ENCODE results near the gene PRKN.

Gene PRKN

DNA sequence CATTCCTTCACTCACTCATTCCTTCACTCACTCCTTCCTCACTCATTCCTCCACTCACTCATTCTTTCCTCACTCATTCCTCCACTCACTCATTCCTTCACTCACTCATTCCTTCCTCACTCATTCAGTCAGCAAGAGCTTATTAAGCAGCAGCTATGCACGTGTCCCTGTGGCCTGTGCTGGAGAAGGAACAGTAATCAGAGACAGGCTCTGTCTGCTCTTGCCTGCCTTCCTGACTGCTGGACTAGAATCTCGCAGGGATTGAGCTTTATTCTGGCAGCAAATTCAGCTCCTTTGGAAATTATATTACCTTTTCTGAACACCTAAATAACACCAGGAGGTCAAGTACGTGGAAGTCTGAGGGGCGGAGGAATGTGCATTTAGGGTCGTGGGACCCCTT is 1314.8 kb downstream of the PRKN start:
- DNase-seq (ENCODE audit: low spot score) = no peak

DNA sequence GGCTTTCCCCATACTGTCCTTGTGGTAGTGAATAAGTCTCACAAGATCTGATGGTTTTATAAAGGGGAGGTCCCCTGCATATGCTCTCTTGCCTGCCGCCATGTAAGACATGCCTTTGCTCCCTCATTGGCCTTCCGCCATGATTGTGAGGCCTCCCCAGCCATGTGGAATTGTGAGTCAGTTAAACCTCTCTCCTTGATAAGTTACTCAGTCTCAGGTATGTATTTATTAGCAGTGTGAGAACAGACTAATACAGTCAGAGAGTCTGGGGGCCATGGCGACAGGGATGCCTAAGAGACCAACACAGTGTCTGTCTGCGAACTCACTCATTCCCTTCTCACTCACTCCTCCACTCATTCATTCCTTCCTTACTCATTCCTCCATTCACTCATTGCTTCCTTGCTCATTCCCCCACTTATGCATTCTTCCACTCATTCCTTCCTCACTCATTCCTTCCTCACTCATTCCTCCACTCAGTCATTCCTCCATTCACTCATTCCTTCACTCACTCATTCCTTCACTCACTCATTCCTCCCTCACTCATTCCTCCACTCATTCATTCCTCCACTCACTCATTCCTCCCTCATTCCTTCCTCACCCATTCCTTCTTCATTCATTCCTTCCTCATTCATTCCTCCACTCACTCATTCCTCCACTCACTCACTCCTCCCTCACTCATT is 1316.2 kb downstream of the PRKN start:
- DNase-seq (ENCODE audit: low spot score) = peak; percentile 23

DNA sequence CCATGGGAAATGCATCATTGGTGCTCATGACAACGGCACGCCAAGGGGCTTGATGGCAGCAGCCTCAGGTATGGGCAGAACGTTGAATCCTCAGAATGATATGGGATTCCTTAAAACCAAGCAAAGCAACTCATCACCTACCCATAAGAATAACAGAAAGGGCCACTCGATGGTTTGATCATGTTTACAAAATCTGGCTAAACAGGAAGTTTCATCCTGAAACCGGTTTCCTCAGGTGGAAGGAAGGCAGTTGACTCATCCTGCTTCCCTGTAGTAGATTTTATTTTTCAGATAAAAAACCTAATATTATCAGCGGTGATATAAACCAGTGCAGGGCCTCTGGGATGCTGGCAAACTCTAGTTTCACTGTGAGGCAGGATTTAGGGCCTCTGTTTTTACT is 1316.8 kb downstream of the PRKN start:
- no peak for DNase-seq (ENCODE audit: low spot score)

DNA sequence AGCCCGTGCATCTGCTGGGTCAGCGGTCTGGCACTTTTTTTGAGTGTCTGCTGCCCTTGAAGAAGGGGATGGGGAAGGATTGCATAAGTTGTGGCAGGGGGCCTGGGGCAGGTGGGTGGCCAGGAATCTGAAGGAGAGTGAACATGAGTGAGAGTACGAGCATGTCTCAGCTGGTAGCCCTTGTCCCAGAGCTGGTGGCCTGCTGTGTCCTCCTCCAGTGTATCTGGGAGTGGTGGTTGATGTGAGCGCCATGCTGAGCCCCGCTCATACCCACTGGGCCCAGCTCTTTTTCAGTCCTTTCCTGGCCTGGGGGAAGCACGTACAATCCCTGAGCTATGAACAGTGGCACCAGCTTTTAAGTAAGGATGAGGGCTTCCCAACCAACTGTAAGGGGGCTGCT is 1317.5 kb downstream of the PRKN start:
- no peak for DNase-seq (ENCODE audit: low spot score)

DNA sequence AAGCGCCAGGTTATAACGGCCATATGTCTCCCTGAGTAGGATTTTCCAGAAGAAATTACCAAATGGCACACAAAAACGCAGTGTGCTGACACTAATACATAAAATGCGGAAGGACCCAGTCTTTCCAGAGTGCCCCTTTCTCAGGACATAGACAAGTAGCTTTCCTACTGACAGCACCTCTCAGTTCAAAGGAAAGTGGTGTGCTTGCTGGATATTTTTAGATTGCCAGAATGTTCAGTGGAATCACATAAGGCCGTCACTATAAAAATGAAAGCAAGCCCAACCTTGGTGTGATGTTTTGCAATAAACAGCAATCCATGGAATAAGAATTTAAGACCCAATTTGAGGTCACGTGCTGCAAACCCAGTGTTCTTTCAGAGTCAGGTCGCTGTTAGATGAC is 1318.2 kb downstream of the PRKN start:
- no peak for DNase-seq (ENCODE audit: low spot score)

DNA sequence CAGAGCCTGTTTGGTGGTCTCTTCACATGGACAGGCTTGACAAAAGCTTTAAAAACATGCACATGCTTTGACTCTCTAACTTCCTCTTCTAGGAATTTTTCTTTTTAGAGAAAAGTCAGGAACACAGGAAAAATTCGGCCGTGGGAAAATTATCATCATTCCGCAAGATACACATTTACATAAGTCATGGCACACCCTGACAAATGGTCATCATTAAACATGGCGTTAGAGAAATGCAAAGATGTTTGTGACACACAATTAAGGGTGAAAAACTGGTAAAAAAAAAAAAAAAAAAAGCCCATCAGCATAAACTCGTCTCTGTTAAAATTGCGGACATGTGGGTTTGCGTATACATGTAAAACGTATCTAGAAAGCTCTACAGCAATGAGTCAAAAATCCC is 1319.5 kb downstream of the PRKN start:
- no peak for DNase-seq (ENCODE audit: low spot score)

DNA sequence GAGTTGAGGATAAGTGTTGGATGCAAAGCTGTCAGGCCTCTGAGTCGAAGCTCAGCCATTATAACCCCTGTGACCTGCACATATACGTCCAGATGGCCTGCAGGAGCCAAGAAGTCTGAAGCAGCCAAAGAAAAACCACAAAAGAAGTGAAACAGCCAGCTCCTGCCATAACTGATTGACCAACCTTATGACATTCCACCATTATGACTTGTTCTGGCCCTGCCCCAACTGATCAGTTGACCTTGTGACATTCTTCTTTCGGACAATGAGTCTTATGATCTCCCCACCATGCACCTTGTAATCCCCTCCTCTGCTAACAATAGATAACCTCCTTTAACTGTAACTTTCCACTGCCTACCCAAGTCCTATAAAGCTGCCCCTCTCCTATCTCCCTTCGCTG is 1320.0 kb downstream of the PRKN start:
- DNase-seq (ENCODE audit: low spot score) = no peak

DNA sequence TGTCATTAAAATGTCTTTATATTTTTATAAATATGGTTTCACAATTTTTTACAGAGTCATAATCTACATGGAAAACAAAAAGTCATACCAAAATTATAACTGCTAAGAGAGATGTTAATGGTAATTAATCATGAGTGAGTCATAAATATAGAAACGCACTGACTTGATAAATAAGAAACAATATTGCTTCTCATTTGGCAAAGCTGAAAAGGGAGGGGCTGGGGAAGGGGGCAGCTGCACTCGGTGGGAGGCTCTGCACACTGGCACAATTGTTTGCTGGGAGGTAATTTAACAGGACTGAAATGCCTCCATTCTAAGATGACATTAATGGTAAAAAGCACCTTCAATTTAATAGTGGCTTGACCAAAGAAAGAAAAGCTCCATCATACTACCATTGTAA is 1320.5 kb downstream of the PRKN start:
- no peak for DNase-seq (ENCODE audit: low spot score)

DNA sequence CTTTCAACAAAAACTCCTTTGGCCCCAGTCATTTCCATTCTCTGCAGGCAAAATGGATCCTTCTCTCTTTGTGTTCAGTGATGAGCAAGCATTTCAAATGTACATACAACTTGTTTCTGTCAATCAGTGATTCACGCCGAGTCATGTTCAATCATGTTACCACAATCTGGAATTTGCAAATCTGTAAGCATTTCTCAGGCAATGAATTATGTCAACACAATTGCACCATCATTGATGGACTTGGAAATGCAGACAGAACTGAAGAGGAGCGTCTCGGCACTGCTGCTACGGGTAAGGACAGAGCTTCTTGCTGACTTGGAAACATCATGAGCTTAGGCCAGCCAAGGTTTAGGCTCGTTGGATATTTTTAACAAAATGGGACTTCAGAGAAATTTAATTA is 1320.9 kb downstream of the PRKN start:
- DNase-seq (ENCODE audit: low spot score) = no peak

DNA sequence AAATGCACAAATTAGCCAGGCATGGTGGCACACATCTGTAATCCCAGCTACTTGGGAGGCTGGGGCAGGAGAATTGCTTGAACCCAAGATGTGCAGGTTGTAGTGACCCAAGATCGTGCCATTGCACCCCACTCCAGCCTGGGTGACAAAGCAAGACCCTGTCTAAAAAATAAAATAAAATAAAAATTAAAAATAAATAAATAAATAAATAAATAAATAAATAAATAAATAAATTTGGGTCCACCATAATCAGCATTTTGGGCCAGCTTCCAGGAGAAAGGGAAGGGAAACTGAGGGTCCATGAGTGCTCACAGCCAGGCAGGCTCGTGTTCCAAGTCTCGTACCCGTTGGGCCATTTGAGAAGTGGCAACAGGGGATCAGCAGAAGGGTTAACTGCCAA is 1322.1 kb downstream of the PRKN start:
- no peak for DNase-seq (ENCODE audit: low spot score)

DNA sequence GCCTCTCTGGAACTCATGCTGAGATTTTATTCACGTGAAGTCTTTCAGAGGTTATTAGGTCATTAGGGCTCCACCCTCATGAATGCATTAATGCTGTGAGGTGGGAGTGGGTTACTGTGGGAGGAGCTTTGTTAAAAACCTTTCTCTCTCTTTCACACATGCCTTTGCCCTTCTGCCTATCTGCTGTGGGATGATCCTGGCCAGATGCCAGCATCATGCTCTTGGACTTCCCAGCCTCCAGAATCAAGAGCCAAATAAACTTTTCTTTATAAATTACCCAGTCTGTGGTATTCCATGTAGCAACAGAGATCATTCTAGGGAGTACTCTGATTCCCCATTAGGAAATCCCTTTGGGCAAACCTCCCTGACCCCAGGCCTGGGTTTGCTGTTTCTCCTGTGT is 1323.8 kb downstream of the PRKN start:
- no peak for DNase-seq (ENCODE audit: low spot score)

DNA sequence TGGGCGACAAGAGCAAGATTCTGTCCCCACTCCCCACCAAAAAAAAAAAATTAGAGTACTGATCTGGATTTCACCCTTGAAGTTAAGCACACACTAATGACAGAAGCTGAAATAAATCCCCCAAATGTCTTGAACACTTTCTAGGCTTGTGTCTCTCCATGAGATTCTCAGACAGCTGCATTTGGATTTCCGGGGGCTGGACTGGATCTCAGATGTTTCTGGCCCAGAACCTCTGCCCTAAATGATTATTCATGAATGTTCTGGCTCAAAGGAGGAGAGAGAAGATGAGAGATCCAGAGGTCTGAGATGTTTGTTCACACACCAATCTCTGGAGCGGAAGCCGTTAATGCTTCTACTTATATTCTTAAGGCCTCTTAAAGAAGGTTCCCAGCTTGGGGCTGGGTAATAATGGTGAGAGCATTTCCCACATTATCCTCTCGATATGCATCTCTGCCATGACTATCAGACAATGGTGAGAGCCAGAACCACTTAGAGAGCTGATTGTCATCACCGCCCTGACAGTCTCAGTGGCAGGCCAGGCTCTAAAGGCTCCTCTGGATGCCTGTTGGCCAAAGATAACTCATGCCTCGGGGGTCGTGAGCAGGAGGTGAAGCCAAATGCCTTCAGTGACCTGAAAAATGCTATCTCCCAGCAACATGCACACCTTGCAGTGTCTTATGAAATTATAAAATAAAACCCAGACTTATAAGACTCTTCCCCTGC is 1325.8 kb downstream of the PRKN start:
- no peak for DNase-seq (ENCODE audit: low spot score)

DNA sequence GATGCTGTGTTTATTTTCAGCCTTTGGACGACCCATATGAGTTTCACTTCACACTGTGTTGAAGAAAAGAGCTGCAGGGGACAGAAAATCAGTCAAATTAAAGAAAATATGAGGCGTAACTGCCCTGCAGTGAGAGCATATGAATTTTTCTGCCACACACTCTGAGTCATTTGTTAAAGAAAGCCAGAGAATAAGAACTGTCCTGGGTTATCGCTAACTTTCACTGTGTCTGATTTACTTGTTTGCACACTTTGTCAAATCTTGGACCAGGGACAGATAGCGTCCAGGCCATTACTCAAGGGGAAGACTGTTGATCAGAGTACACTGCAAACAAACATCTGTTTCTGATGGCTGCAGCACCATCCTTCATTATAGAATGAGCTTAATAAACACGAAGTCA is 1326.9 kb downstream of the PRKN start:
- no peak for DNase-seq (ENCODE audit: low spot score)

DNA sequence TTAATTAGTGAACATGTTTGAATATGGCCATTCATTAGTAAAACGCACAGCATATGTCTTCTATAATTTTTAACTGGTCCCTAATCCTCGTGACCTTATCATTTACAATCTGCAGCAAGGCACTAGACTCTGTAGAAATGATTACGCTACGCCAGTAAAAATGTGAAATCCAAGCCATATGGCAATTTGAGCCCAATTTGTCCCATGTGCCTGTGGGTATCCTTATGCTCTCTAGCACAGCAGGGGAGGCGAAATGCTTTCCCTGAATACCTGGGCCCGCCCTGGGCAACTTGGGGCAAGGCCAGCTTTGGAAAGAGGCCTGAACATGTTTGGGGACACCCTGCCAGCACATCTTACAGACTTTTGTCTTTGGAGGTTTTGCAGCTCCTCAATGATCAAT is 1331.0 kb downstream of the PRKN start:
- no peak for DNase-seq (ENCODE audit: low spot score)

DNA sequence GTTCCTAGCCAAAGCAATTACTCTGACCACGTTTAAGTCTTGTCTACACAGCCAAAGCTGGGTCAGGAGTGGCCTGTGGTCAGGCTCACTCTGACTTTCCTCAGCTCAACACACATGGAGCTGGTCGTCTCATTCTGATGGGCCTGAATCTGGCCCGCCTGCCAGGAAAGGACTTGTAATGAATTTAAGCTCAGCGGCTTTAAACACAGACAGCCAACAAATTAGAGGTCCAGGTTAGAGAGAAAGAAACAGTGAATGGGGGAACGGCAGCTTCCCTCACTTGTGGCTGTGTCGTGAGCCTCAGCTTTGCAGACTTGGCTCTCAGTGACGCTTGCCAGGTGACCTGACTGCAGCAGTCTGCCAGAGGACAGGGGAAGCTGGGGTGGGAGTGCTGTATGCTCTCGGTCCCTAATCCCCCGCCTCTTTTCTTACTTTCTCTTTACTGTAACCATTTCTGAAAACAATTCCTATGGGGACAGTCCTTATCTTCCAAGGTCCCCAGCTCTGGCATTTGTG is 1331.8 kb downstream of the PRKN start:
- DNase-seq (ENCODE audit: low spot score) = no peak

DNA sequence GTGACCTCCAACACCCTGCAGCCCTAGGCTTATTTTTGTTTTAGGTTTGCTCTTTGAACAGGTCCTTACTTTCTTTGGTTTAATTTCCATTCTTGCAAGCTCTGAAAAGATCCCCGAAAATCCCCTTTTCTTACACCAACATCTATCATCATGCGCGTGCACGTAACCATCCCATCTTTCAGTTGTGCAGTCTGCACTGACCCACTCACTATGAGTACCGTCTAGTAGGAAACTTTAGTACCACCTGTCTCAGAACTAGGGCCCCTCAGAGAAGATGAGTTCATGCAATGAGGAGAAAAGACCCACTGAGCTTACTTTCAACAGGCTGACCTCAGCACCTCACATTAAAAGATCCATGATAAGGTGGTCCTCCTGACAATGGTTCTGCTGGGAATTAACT is 1333.1 kb downstream of the PRKN start:
- no peak for DNase-seq (ENCODE audit: low spot score)

DNA sequence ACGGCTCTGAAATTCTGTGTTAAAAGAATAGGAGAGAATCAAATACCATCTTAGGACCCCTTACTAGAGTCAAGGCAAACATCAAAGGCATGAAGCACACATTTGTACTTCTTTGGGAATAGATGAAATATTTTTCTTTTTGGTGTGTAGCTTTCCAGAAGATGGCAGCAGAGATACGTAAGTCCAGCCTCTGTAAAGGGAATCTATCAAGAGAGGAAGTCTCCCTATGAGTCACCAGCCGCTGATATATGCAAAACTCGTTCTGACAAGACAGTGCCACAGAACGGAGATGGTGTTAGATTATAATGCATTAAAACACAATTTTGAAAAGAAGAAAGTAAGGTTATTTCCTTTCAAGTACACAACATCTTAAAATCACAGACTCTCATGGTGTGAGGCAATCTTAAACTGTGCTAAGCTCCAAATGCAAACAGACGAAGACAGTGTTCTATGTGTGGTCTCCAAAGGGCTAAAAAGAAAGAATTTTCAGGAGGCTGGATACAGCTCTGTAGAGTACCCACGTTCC is 1333.7 kb downstream of the PRKN start:
- peak; percentile 84 for DNase-seq (ENCODE audit: low spot score)

DNA sequence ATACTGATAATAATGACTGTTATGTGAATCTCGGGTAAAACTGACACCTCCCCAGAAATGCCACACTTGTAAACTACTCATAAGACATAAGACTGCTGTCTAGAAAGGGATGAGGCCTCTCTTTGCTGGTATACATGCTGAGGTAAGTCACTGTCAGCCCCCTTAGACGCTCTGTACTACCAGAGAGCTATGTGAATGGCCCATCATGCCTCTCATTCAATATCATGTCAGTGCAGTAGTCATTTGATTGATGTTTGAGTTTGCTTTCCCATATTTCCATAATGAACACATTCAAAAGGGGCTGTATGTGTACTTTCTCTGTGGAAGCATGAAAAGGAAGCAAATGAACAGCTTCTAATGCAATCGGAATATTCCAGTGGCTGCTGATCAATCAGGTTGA is 1334.3 kb downstream of the PRKN start:
- no peak for DNase-seq (ENCODE audit: low spot score)

DNA sequence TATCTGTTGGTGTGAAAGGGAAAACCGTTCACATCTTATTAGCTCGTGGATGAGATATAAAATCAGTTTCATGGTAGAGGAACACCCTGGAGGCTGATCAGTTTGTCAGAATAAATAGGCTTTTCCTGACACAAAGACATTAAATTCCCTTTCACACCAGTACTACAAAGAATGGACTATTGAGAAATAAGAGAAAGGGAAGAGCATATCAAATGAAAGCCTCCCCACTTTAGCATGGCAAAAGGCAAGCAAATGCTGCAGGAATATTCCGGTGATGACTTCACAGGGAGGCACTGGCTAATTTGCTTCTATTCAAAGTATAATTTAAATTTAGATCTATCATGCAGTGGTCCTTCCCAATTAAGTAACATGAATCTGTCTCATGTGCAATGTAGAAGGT is 1337.8 kb downstream of the PRKN start:
- DNase-seq (ENCODE audit: low spot score) = no peak

DNA sequence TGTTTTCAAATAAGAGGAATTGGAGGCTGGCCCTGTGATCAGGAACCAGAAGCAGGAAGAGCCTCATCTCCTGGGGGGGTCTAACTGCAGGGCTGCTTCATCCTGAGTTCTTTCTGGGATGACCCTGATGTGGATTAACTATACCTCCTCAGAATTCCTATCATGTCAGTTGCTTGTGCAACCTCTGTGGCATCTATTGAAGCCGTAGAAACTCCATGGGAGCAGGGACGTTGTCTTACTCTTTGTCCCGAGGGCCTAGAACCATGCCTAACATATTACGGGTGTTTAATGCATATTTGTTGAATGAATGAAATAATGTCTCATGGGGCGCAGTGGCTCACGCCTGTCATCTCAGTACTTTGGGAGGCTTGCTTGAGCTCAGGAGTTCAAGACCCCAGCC is 1343.6 kb downstream of the PRKN start:
- DNase-seq (ENCODE audit: low spot score) = no peak

DNA sequence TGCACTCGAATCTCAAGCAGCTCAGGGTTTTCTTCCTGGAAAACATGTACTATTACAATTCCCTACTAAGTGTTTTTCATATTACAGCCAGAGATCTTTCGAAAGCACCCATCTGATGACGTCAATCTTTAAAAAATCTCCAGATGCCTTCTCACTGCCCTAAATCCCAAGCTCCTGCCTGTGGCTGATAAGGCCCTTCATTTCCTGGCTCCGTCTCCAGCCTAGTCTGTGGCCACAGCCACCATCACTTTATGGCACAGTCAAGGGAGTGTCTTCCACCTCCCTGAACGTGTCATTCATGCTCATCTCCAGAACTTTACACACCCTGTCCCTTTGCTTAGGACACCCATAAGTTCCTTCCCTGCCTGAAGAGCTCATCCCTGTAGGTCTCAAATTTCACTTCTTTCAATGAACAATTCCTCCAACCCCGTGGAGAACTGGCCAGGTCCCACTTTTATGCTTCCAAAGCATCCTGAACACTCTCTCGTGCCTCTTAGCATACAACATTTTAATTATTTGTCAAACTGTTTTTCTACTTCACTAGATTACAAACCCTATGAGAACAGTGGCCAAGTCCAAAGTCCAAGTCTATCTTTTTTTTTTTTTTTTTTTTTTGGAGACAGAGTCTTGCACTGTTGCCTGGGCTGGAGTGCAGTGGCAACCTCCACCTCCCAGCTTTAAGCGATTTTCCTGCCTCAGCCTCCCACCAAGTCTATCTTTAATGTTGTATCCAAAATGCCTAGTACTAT is 1347.6 kb downstream of the PRKN start:
- no peak for DNase-seq (ENCODE audit: low spot score)

DNA sequence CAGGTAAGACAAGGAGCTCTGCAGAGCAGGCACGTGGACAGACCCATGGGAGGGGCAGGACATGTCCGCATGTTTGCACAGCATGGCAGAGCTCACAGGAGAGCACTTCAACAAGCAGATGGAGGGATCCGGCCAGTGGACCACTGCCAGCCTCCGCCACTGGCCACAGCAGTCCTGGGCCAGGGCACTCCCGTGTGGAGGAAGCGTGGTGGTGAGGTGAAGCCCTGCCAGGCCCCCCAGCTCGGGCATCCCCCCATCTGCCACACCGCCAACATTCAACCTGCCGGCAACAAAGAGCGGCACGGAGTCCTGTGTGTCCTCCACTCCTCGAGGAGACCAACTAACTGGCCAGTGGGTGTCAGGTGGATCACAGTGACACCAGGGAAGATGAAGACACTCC is 1349.5 kb downstream of the PRKN start:
- no peak for DNase-seq (ENCODE audit: low spot score)

DNA sequence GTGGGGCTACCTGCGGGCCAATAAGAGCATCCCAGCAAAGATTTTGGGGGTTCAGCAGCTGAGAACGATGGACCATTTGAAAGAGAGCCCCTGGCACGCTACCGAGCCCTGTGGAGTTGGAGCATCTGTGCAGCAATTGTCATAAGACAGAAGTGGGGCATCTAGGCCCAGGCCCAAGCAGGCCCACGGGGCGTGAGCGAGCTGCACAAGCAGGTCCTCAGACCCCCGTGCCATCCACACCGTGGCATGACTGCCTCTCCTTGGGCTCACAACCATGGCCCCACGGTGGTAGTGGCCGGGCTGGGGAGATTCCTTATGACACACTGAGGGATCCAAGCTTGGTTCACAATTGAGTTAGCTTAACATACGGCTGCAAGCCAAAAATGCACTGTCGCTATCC is 1350.5 kb downstream of the PRKN start:
- DNase-seq (ENCODE audit: low spot score) = no peak

Data from NAMALWA (cell line).